Measurements from ENCODE around the gene ARSJ. TPM values are rescaled to one million over a fixed set of nuclear protein-coding genes. Genes with fewer than 3 reads are reported as not detected.
"Not testable (repeated sequence)": the region's sequence is repeated elsewhere in the genome, so short reads cannot be mapped to it uniquely, and the experiment has no call there.

Gene ARSJ
- total RNA-seq, 1 donor from 2014 or later = 12.8 TPM

DNA sequence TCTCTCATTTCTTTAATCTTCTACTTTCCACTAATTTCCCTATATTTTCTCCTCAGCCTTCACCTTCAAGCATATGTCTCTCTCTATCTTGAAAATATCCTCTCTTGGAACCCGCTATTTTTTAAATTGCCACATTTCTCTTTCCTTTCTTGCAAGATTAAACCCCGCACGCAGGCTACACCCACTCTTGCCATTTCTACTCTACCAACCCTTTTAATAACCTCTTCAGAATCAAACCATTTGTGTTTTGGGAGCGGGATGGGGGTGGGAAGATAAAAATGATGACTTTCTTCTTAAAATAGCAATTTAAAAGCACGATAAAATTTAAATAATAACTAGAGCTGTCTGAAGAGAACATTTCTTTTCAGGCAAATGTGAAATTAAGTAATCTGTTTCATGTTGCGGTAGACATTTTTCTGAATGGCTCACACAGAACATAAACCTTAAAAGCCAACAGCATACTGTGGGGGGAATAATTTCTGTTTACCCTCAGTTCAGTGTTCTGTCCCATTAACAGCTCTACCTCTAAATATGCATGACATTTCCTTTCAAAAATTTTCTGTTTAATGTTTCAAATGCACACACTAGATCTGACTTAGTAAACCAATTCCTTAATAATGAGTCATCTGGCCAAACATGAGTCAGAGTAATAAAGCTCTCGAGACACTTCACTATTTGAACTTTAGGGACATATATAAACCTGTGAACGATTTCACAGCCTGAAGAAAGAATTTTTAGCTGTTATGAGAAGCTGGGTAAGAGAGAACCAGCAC, 20.5 kb downstream of the ARSJ start:
- peak; percentile 72 for DNase-seq (ENCODE audit: low read depth)

DNA sequence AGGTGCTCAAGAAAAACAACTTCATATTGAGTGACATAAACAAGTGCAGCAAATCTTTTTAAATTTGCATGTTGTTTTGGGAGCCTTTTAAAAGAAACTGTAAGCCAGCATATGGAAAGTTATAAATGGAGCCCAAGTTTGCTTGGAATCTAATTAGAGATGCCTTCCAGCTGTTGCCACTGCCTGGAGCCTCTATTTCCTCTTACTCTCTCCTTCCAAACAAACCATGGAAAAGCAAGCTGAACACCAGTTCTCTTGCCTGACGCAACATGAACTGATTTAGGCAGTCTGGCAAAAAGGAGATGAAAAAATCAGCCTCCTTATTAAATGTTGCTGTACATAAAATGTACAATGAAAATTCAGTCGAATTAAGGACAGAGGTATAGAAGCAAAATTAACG, 21.5 kb downstream of the ARSJ start:
- DNase-seq (ENCODE audit: low read depth) = peak; percentile 50

DNA sequence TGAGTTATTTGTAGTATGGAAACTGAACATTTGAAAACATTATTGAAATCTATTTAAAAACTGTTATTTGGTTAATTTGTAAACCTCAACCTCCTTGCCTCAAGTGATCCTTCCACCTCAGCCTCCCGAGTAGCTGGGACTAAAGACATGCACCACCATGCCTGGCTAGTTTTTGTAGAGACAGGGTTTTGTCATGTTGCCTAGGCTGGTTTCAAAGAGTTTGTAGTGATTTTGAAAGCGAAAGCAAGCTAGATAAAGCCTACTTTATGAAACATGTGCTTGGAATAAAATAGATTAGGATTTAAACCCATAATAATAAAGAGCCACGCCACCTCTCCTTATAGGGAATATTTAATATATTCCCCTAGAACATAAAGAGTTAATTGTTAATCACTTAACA, 23.5 kb downstream of the ARSJ start:
- DNase-seq (ENCODE audit: low read depth) = no peak

DNA sequence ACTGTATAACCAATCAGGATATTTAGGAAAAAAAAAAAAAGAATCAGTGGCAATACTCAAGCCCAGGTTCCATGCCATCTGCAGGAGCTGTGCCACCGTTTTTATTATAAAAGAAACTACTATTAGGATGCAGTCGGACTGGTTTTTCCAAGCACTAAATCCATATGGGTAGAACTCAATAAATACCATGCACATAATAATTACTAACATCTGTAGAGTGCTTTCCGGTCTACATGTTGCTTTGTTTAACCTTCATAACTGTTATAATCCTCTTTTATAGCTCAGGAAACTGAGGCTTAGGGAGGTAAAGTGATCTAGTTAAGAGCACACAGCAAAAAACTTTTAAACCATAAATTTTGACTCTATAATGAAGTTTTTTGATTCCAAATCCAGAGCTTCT, 24.0 kb downstream of the ARSJ start:
- DNase-seq (ENCODE audit: low read depth) = no peak

DNA sequence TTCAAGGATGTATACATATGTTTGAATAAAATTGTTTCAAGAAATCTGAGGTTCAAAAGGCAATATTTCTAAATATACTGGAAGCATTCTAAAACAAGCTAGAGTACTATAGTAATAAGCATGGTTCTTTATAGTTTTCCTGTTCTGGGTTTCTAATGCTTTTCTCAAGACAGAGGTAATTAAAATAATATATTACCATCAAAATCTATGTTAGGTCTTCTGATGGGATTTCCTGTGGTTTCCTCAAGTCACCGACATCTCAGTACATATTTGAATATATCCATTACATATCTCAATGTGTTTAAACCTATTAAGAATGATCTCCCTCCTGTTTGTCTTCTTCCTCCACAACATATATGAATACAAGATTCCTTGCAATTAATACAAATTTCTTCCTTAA, 25.6 kb downstream of the ARSJ start:
- DNase-seq (ENCODE audit: low read depth) = no peak

DNA sequence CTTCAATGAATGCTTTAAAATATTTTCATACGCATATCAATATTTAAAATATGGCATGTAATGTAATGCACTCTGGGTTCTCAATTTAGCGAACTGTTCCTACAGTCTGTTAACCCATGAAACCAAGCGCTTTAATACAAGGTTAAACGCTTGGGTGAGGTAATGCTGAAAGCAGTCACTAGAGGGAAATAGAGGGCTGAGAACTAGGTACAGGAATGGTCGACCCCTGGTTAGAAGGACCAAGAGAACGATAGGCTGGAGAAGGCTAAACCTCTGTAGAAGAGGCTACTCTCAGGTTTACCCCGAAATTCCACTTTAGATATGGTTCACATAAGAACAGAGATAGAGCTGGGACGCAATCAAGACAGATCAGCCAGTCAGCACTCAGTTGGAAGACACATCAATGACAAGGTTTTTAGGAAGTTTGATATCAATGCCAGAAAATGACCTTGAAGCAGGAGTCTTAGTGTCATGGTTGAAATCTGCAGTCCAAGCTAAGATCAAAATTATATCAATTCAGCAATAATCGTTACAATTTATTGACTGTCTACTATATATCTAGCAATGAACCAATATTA, 26.9 kb downstream of the ARSJ start:
- DNase-seq (ENCODE audit: low read depth) = peak; percentile 65

DNA sequence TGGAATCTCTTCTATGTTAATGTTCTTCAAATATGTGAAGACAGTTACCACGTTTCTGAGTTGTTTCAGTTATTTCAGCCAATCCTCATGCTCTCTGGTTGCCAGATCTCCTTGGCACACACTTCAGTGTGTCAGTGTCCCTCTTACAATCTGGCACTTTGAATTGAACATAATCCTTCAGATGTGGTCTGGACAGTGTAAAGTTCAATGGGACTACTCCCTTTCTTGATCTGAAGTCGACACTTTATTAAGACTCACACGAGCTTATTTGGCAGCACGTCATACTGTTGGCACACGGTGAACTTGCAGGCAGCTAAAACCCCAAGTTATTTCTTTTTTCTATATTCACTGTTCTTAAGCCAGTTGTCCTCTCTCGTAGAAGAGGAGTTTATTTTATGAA, 28.2 kb downstream of the ARSJ start:
- DNase-seq (ENCODE audit: low read depth) = peak; percentile 48

DNA sequence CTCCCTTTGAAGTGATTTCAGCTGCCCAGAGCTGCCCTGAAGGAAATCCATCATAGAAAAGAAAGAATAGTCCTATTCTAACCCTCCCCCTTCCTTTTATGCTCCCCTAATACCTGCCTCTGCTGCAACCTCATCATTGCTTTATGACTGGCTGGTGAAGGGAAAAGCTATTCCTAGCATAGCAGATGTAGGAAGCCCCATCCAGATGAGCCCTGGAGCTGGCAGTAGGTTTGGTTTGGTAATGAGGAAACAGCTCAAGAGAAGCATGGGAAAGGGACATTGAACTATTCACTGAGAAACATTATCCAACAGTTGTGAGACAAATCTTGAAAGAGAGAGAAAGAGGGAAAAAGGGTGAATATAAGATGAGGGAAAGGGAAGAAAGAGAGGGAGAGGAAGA, 29.2 kb downstream of the ARSJ start:
- DNase-seq (ENCODE audit: low read depth) = no peak

DNA sequence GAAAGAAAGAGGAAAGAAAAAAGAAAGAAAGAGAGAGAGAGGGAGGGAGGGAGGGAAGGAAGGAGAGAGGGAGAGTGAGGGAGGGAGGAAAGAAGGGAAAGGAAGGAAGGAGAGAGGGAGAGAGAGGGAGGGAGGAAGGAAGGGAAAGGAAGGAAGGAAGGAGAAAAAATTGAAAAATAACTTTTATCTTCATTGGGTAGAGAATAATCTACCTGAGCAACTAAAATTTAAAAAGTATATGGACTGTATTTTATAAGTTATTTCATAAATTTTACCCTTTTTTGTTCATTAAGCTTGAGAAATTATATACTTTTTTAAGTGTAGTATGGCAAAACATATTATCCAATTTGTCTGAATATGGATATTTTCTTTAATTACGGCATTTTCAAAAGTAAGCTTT, 32.0 kb downstream of the ARSJ start:
- no peak for DNase-seq (ENCODE audit: low read depth)

DNA sequence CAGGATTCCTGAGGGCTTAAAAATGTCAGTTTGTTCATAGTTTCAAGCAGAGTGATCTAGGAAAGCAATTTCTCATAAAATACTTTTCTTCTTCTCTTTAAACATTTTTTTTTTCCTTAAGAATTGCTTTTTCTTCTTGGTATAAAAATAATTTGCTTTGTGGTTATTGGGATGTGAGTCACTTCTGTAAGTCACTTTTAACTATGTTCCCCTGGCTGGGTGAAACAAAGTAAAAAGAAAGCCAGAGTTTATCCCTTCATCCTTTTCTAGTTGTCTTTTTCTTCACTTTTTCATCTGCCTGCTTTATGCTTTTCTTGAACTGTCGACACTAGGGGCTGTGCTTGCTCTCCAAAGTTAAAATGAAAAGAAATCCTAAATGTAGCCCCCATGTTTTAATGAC, 33.5 kb downstream of the ARSJ start:
- no peak for DNase-seq (ENCODE audit: low read depth)

DNA sequence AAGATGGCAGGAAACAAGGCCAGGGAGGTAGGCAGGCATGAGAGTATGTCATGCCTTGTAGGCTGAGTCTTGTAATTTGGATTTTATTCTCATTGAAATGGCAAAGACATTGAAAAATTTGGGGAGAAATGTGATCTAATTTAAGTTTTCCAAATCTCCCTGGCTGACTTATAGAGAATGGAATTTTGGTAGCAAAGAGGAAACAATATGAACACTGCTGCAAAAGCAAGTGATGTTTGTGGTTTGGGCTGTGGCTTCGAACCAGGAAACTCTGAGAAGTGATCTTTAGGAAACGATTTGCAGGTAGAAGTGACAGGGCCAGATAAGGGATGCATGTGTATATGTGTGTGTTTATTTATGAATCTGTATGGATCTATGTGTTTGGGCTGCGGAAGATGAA, 35.6 kb downstream of the ARSJ start:
- DNase-seq (ENCODE audit: low read depth) = no peak

DNA sequence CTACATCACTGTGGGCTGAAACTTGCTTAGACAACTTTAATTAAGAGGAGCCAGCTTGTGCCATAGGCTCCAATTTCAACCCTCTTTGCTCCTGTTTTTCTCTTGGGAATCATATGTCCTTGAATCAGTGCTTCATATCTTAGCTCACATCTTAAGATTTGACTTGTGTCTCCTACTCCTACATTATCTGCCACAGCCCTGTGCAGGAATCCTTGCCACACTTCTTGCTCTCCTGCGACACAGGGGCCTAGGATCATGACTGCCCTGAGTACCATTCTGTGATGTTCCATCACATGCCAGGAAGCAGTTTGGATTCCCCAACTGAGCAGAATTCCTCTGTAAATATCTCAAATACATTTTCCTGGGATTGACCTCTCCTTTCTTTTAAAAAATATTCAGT, 36.4 kb downstream of the ARSJ start:
- no peak for DNase-seq (ENCODE audit: low read depth)

DNA sequence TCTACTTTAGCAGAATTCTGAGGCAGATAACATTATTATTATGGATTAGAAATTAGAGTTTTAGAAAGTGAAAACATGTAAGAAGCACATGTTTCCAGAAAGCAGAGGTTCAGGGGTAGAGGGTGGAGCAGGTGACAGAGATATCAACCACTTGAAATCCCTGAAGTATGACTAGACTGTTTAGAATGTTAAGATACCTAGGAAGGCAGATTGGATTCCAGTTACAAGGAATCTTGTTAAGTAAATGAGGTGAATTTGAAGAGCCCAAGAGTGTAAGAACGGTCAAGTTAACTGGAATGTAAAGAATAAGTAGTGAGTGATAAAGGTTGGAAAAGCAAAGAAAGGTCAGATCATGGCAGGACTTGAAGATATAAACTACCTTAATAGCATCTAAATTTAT, 37.6 kb downstream of the ARSJ start:
- no peak for DNase-seq (ENCODE audit: low read depth)

DNA sequence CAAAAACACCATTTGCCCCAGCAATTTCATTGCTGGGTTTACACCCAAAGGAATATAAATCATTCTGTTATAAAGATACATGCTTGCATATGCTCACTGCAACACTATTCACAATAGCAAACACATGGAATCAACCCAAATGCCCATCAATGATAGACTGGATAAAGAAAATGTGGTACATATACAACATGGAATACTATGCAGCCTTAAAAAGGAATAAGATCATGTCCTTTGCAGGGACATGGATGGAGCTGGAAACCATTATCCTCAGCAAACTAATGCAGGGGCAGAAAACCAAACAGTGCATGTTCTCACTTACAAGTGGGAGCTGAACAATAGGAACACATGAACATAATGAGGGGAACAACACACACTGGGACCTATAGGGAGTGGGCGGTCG, 39.3 kb downstream of the ARSJ start:
- DNase-seq (ENCODE audit: low read depth) = not testable (repeated sequence)

DNA sequence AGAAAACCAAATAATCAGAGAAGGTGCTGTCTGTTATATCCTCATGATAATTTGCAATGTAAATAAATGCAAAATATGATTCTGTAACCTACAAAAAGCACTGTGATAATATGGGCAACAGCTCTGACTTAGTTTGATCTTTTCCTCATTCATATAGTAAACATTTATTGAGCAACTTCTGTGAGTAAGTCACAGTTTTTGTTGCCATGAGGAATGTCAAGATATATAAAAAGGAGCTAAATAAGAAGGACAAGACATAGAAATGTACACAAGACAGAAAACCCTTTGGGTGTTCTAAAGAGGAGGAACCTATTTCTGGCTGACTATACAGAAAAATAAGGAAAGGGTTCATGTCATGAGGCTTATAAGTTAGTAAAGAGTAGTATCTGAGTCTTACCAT, 44.3 kb downstream of the ARSJ start:
- DNase-seq (ENCODE audit: low read depth) = no peak

DNA sequence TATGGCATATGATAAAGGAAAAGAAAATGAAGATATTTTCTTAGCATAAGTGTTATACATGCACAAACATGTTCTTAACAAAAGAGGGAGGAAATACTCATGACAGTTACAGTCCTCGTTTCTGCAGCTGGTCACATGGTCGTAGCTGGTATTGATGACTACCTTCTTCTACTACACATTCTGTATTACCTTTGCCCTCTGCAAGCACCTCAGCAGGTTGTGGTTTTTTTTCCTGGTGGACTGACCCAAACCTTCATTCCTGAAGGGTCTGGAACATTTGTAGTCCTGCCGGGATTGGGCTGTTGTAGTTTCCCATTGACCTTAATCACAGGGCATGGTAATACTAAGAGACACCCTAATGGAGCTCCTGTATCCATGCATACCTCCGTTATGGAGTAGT, 54.7 kb downstream of the ARSJ start:
- DNase-seq (ENCODE audit: low read depth) = not testable (repeated sequence)

DNA sequence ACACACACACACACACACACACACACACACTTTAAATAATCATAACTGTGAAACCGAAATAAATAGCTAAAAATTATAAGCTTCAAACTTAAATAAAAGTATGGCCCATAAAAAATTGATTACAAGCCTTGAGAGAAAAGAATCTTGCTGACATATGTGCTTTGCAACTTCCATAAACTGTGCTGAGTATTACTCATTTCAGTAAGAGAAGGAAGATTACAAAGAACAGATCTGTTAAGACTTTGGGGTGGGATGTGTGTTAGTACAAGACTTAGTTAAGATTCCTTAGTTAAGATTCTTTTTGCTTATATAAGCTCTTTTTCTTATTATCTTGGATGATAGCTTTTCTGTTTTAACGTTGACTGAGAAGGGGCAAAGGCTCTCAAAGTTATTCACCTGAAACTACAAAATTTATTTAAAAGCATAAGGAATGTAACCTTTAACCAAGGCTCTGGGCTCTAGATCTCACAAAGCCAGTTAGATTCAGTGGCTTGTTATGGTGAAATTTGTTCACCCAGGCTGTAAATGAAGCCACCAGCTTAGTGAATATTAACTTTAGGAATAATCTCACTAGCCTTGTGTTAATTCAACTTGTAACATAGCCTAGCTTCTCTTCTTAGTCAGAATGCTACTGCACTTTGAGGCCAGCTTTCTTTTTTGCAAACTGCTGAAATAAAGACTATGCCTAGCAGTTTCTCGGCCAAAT, 58.2 kb downstream of the ARSJ start:
- DNase-seq (ENCODE audit: low read depth) = no peak

DNA sequence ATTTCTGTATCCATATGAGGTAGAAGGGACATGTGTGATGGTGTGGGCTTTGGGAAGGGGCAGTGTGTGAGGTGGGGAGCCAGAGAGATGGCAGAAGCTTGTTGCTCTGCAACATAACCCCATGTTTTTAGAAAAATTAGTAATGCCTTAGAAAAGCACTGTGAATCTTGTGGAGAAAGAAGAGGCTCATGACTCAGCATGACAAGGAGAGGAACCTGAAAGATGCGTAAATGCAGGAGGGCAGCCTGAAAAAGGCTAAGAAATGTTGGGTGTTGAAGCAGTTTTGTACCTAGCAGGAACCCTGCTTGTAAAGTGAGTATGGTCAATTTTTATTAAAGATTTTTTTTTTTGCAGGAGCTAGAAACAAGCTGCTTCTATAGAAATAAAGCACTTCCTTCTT, 59.8 kb downstream of the ARSJ start:
- no peak for DNase-seq (ENCODE audit: low read depth)

DNA sequence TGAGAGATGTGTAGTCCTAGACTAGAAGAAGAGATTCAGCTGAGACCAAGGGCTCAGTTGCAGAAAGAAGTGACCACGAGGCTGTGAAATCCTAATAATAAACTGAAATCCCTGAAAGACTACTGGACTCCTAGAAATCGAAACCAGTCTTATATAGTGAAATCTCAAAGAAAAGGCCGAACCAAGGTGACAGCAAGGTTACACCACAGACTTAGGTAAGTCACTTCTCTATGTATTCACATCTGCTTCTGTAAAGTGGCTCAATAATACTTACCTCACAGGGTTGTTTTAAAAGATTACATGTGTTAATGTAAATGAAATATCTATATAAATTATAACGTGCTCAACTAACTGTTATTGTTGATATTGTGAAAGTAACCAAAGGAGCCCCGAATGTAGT, 60.3 kb downstream of the ARSJ start:
- no peak for DNase-seq (ENCODE audit: low read depth)

DNA sequence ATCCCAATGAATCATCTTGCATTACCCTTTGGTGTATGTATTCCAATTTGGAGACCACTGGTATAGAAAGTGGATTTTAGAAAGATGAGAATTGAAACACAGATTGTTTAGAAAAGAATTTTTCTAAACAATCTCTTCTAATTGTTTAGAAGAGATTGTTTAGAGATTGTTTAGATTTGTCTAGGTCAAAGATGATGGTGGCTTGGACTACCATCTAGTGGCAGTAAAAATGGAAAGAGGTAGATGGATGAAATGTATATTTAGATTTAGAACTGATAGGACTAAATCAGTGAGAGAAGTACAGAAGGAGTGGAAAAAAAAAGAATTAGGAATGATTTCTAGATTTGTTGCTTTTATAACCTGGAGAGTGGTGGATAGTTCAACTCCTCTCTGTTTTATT, 70.6 kb downstream of the ARSJ start:
- DNase-seq (ENCODE audit: low read depth) = no peak

DNA sequence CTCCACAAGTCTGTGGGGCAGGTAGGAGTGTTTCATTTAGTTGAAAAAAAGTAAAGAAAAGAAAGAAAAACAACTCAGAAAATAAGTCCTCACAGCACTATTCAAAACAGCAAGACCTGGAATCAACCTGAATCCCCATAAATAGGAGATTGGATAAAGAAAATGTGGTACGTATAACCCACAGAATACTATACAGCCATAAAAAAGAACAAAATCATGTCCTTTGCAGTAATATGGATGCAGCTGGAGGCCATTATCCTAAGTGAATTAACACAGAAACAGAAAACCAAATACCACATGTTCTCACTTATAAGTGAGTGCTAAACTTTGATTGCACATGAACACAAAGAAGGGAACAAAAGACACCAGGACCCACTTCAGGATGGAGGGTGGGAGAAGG, 71.9 kb downstream of the ARSJ start:
- DNase-seq (ENCODE audit: low read depth) = no peak

DNA sequence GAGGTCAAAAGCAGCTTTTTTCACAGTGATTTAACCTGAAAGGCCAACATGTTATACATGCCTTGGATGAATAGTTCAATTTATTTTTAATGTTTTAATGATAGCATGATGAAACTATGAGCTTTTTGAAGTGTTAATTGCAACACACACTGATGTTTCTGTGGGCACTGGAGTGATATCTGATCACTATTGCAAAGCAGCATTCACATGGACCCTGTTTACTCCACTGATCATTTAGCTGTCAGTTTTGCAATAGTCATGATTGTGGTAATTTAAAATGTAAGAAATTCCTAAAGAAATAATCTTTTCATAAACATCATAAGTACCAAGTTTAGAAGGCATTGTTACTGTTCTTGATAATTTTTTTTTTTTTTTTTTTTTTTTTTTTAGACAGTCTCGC, 74.1 kb downstream of the ARSJ start:
- DNase-seq (ENCODE audit: low read depth) = no peak

DNA sequence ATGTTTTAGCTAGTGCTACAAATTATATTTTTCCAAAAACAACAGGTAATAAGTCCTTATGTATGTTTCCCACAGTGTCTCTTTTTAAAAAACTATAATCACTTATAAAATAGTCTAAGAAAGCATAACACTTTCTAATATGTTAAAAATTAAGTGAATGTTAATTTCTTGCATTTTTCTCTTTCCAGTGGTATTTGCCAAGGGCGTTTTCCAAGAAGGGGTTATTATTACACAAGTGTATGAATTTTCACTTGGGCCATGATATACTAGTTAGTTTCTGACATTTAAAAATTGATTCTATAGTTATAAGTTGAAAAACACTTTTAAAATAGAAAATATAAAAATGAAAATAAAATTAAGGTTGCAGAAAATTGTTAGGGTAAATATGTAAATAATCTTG, 74.6 kb downstream of the ARSJ start:
- DNase-seq (ENCODE audit: low read depth) = no peak

Measured in myocyte (in vitro differentiated cells).